ENCODE data around the gene POU6F2.
"Not testable (repeated sequence)": the region's sequence is repeated elsewhere in the genome, so short reads cannot be mapped to it uniquely, and the experiment has no call there.

The POU6F2 gene, protein sequence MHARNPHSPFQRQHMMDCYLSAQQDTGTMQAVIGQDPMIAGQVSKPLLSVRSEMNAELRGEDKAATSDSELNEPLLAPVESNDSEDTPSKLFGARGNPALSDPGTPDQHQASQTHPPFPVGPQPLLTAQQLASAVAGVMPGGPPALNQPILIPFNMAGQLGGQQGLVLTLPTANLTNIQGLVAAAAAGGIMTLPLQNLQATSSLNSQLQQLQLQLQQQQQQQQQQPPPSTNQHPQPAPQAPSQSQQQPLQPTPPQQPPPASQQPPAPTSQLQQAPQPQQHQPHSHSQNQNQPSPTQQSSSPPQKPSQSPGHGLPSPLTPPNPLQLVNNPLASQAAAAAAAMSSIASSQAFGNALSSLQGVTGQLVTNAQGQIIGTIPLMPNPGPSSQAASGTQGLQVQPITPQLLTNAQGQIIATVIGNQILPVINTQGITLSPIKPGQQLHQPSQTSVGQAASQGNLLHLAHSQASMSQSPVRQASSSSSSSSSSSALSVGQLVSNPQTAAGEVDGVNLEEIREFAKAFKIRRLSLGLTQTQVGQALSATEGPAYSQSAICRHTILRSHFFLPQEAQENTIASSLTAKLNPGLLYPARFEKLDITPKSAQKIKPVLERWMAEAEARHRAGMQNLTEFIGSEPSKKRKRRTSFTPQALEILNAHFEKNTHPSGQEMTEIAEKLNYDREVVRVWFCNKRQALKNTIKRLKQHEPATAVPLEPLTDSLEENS

DNA sequence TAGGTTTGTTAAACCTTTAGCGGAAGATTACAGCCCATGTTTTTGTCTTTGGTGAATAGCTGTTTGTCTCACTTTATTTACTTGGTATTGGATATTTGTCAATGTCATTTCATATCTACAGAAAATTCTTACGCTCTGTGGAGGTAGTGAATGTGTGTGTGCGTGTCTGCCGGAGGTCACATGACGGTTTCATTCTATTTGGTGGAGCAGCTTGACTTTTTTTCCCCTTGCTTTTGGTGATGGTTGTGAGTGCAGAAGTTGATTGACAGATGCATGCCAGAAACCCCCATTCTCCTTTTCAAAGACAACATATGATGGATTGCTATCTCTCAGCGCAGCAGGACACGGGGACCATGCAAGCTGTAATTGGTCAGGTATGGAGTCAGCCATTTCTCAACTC is at the start of gene POU6F2:
Gene POU6F2 (plus strand): TSS at position 225 of the 400 bp plus-strand sequence. CDS start 45 bp downstream, at position 270.
- in situ Hi-C loops (cut with HindIII; ENCODE audit: low sequenced_read_pairs): no loop called here

DNA sequence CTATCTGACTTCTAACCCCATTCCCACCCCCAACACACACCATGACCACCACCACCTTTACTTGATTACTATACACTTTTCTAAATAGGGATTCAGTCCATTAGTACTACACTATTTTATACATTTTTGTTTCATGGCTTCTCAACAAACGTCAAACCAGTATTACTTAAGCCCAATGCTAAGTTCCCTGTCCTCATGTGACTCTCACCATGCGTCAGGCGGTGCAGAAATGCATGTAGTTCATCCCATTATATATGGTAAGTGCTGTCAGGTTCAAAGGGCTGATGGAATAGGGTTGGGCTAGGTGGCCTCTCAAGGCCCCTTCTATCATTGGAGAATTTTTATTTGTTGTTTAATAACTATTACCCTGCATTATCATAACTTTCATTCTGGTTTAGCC is 49.2 kb upstream of the POU6F2 start:
- in situ Hi-C loops (cut with HindIII; ENCODE audit: low sequenced_read_pairs): no loop called here

DNA sequence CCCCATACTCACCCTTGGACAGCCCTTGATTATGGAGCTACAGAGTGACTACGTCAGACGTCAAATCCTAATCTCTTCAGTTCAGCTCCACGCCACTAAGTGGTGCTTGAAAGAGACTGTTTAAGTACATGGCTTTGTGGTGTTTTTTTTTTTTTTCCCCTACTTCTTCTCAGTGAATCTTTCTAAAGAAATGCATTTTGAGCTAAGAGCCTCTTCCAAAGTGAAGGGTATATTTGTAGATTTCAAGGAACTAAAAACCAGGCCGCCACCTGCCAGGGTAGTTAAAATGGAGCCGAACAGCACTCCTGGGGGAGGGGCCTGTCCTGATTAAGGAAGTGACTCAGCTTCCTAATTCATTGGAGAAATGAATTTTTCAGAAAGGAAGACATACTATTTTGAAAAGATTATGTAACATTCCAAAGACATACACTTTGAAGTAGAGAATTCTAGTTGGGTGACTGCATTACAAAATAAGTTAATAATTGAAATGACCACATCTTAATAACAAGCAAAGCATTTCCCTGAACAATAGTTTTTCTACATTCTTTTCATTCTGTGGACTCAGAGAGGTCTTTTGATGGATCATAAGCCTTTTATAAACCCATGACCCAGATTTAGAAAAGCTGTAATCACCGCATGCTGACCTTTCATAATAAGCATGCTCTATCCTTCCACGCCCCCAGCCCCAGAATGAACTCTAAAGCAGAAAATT is 48.1 kb upstream of the POU6F2 start:
- in situ Hi-C loops (cut with HindIII; ENCODE audit: low sequenced_read_pairs): no loop called here

- in situ Hi-C loops (cut with HindIII; ENCODE audit: low sequenced_read_pairs): no loop called here
Observed at GRCh38 chr7:38932509-38933168, 45.1 kb upstream of the POU6F2 start.

DNA sequence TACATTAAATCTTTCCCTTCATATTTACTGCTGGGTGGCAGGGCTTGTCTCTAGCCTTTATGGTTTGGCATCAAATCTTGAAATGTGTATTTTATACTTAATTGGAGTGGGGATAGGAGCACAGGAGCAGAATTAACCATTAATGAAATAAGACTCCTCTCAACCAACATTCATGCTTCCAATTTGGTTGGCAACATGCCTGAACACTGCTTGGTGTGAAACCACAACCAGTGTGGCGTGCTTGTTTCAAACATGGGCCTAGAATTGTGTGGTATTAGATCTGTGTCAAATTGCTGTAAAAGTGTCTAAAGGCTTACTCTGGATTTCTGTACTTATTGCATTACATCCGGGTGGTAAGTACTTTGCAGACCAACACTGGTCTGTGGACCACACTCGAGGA is 43.7 kb upstream of the POU6F2 start:
- in situ Hi-C loops (cut with HindIII; ENCODE audit: low sequenced_read_pairs): no loop called here

- in situ Hi-C loops (cut with HindIII; ENCODE audit: low sequenced_read_pairs): no loop called here
Observed at GRCh38 chr7:38934536-38934935, 43.2 kb upstream of the POU6F2 start.

DNA sequence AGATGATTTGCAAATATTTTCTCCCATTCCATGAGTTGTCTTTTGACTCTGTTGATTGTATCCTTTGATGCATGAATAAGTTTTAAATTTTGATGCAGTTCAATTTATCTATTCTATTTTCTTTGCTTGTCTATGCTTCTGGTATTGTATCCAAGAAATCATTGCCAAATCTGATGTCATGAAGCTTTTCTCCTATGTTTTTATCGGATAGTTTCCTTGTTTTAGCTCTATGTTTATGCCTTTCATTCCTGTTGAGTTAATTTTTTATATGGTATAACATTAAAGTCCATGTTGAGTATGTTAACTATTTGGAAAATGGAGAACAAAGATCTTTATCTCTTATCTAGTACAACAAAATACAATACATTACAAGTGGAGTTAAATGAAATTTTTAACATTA is 41.1 kb upstream of the POU6F2 start:
- in situ Hi-C loops (cut with HindIII; ENCODE audit: low sequenced_read_pairs): no loop called here

DNA sequence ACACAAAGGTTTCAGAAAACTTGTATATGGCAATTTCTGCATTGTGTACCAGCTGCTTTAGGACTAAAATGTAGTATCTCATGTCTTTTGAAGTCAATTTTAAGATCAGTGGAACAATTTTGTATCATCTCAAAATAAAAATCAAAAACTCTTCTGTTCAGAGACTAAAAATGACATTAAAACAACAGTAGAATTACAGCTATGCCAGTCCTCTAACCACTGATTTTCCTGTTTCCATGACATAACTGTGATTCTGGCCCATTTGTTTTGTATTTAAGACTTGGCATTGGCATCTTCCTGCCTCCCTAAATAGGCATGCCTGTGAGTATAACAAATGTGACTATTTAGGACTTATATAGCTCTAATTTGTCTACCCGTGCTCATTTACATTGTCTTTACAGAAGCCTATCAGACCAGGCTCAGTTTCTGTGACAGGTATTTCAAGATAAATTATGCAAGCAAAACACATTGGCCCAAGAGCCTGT is 39.7 kb upstream of the POU6F2 start:
- in situ Hi-C loops (cut with HindIII; ENCODE audit: low sequenced_read_pairs): no loop called here

DNA sequence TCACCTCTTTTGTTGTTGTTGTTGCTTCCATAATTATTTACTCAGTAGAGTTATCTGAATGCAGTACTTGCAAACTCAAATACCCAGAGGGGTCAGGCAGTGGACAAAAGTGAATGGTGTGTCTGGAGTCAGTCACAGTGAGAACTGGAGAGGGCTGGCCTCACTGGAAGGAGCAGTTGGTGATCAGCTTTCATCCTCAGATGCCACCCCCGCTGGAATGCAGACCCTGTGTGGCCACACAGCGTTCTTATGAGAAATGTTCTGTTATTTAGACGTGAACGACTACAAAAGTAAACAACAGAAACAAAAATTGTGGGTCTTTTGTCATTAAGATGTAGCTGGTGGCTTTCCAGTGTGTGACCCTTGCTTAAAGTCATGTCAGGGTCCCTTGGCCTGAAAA is 39.1 kb upstream of the POU6F2 start:
- in situ Hi-C loops (cut with HindIII; ENCODE audit: low sequenced_read_pairs): no loop called here

GRCh38 chr7:38940774-38941173 is 36.9 kb upstream of the POU6F2 start:
- in situ Hi-C loops (cut with HindIII; ENCODE audit: low sequenced_read_pairs): no loop called here

GRCh38 chr7:38942431-38943051 is 35.2 kb upstream of the POU6F2 start:
- in situ Hi-C loops (cut with HindIII; ENCODE audit: low sequenced_read_pairs): no loop called here

DNA sequence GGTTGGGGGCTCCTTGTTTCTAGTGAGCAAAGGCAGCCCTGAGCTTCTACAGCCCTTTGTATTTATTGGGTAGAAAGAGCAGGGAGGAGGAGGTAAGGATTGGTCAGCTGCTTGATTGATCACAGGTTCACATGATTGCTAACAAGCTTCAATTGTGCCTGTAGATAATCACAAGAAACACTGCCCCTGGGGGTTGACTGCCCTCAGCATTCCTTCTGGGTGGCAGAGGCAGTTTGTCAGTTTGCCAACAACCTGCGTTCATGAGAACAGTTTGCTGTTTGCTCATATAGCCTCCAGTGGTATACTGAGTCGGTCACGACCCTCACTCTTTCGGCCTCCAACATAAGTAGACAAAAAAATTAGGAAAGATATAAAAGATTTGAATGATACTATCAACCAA is 30.2 kb upstream of the POU6F2 start:
- in situ Hi-C loops (cut with HindIII; ENCODE audit: low sequenced_read_pairs): not testable (repeated sequence)

DNA sequence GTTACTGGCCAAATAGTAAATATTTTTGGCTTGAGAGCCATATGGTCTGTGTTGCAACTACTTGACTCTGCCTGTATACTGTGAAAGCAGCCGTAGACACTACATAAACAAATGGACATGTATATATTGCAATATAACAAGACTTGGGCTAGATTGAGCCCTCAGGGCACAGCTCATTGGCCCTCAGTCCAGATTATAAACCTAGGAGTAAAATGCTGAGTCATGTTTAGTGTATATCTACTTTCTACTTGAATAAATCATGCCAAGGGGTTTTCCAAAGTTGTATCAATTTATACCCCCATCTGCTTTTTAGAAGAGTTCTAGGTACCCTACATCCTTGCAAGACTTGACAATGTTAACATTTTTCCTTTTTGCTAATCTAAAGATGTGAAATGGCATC is 27.4 kb upstream of the POU6F2 start:
- in situ Hi-C loops (cut with HindIII; ENCODE audit: low sequenced_read_pairs): no loop called here

GRCh38 chr7:38951213-38951612 is 26.5 kb upstream of the POU6F2 start:
- in situ Hi-C loops (cut with HindIII; ENCODE audit: low sequenced_read_pairs): no loop called here

DNA sequence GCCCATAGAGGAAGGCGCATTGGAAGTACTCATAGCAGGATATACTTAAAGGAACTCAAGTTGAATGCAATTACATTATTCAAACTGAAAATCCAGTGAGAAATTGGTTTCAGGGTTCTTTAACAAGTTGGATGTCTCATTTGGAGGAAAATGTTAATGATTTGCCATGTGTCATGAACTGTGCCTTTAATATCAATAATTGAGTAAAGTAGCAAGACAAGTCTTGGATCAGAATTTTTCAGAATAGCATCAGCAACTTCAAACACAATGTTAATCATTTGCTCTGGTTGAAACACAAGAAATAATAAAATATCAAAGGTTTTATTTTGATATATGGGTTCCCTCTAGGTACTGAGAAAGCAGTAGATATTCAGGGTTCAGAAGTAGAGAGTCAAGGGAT is 24.5 kb upstream of the POU6F2 start:
- in situ Hi-C loops (cut with HindIII; ENCODE audit: low sequenced_read_pairs): no loop called here

DNA sequence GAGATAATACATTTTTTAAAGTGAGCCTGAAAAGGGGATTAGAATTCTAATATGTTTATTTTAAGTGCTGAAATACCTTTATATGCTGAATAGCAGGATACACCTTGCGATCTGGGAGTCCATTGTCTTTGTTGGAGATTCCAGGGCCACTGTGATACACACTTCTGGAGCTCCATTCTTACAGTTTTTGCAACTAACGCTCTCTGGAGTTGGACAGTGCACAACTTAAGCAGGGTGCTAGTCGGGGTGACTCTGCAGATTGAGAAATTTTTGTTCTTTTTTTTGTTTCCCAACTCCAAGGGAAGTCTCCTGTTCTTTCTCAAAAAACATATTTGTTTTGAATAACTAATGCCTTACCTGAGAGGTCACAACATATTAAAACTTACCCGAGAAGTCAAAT is 23.7 kb upstream of the POU6F2 start:
- in situ Hi-C loops (cut with HindIII; ENCODE audit: low sequenced_read_pairs): no loop called here

DNA sequence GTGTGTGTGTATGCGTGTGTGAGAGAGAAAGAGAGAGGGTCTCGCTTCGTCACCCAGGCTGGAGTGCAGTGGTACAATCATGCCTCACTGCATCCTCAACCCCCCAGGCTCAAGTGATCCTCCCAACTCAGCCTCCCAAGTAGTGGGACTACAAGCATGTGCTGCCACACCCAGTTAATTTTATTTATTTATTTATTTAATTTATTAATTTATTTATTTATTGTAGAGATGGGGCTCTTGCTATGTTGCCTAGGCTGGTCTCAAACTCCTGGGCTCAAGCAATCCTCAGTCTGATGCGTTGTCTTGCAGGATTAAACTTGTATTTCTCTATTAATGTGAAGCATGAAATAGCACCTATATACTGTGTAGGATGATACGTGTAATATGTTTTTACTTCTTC is 21.8 kb upstream of the POU6F2 start:
- in situ Hi-C loops (cut with HindIII; ENCODE audit: low sequenced_read_pairs): no loop called here

- in situ Hi-C loops (cut with HindIII; ENCODE audit: low sequenced_read_pairs): no loop called here
Observed at GRCh38 chr7:38962028-38962427, 15.7 kb upstream of the POU6F2 start.

GRCh38 chr7:38964921-38965320 is 12.8 kb upstream of the POU6F2 start:
- in situ Hi-C loops (cut with HindIII; ENCODE audit: low sequenced_read_pairs): no loop called here

DNA sequence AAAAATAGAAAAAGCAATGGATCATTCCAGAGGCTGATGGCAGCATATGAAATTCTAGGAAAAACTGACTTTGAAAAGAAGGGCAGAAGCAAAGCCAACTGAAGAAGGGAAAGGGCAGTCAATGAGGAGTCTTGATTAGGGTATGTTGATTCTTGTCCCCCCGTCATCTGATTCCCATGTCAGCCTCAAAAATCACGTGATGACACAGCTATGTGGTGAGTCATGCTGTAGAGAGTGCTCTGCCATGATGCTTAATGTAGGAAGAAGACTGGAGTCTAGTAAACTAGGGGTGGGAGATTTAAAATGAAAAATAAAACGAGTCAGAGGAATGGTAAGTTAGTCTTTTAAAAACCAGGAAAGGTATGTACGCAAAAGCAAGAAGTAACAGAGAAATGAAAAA is 3.9 kb upstream of the POU6F2 start:
- in situ Hi-C loops (cut with HindIII; ENCODE audit: low sequenced_read_pairs): no loop called here

DNA sequence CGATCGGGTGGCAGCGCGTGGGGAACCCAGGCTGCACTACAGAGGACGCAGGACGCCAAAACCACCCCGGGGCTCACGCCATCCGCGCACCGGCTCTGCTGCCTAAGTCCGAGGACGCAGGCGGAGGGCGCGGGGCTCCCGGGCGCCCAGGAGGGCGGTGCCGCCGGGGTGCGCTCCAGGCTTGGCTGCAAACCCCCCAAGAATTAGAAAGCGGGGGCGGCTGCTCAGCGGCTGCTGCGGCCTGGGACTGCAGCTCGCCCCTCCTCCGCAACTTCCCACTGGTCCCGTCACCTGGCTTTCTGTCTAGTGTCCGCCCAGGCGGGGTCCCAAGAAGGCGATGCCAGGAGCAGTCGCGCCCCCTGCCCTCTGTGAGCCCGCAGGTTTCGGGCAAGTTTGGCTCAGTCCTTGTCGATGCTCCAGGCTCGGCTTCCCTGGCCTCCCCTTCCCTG is 1.7 kb upstream of the POU6F2 start:
- in situ Hi-C loops (cut with HindIII; ENCODE audit: low sequenced_read_pairs): no loop called here
